DOHH2 (cell line): ENCODE results near the gene NELFCD.

Experiments used
- EZH2phosphoT487 ChIP-seq: fragments of 200-600 bp; sonication (generic); IDR thresholded peaks from 2 replicates; pipeline ENCODE4 v1.6.1; 2017; ENCODE audit warnings: borderline replicate concordance, mild to moderate bottlenecking, antibody characterized with exemption, low read length, moderate library complexity, mixed read lengths
- TF ChIP-seq, protein P1 (sequence below): fragments of 200-600 bp; sonication (generic); IDR thresholded peaks from one replicate; pipeline ENCODE4 v1.5.1; 2014; ENCODE audit warnings: antibody characterized with exemption, mild to moderate bottlenecking, low read depth, low read length; ENCODE audit not compliant: poor library complexity, severe bottlenecking

DNA sequence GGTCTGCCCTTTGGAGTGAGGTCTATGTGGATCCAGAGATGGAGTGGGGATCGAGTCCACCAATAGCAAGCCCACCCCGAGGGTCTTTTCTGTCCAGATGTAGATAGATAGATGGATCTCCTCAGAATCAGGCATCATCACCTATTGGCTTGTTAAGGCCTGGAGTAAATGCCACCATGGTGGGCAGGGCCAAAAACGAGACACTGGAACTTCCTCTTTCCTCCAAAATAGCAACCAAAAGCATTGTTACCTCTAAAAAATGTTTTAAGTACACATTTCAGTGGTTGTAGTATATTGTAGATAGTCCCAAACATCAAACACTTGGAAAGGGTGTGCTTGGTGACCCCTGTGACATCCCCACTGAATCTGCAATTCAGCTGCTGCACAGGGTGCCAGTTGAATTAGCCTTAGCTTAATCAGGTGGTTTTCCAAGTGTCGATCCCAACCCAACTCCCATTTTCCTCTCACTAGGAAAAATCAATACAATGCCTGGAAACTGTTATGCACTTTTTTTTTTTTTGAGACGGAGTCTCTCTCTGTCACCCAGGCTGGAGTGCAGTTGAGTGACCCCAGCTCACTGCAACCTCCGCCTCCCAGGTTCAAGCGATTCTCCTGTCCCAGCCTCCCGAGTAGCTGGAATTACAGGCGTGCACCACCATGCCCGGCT lies 35.0 kb upstream of the NELFCD start:
- TF ChIP-seq, protein P1, sequence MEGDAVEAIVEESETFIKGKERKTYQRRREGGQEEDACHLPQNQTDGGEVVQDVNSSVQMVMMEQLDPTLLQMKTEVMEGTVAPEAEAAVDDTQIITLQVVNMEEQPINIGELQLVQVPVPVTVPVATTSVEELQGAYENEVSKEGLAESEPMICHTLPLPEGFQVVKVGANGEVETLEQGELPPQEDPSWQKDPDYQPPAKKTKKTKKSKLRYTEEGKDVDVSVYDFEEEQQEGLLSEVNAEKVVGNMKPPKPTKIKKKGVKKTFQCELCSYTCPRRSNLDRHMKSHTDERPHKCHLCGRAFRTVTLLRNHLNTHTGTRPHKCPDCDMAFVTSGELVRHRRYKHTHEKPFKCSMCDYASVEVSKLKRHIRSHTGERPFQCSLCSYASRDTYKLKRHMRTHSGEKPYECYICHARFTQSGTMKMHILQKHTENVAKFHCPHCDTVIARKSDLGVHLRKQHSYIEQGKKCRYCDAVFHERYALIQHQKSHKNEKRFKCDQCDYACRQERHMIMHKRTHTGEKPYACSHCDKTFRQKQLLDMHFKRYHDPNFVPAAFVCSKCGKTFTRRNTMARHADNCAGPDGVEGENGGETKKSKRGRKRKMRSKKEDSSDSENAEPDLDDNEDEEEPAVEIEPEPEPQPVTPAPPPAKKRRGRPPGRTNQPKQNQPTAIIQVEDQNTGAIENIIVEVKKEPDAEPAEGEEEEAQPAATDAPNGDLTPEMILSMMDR = no peak
- TF ChIP-seq EZH2phosphoT487 = no peak
